HuH-7 (cell line): ENCODE results near the gene XRRA1.
"Not testable (repeated sequence)": the region's sequence is repeated elsewhere in the genome, so short reads cannot be mapped to it uniquely, and the experiment has no call there.

Experiments used
- DNase-seq: peaks from one replicate; pipeline ENCODE4 v3.0.0; 2011; ENCODE audit warnings: low spot score

Gene XRRA1

DNA sequence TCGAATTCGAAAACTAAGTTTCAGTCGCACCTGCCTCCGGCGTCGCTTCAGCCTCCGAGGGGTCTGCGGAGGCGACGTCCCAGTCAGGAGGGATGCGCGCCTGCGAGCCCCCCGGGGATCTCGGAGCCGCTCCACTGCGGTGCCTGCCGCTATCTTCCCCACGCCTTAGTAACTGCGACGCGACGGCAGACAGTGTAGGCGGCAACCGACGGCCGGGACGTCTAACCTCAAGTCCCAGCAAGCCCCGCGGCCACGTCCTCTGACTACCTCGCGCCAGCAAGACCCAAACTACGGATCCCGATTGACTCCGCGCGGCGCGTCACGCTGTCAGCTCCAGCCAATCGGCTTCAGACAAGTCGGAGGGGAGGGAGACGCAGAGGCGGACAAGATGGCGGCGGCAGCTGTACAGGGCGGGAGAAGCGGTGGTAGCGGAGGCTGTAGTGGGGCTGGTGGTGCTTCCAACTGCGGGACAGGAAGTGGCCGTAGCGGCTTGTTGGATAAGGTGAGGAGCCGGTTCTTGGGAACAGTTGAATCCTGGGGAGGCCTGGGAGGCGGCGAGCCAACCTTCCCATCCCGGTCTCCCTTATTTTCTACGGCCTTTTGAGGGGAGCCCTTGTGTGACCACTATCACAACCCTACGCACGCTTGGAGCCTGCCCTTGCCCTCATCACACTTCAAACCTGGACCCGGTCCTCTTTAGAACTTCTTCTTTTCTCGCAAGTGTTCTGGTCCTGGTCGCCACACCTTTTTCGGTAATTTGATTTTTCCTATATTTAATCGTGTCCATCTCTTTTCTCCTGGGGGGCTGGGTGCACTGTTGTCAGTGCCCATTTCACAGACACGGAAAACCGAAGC lies at the start of gene XRRA1, which contains the start of gene SPCS2:
Gene XRRA1 (minus strand): TSS at position 194 of the 855 bp plus-strand sequence. CDS start 8,213 bp downstream, outside the sequence.
Gene SPCS2 (plus strand): TSS at position 369 of the 855 bp plus-strand sequence. CDS start 20 bp downstream, at position 389.
- DNase-seq, result peak; percentile 88

DNA sequence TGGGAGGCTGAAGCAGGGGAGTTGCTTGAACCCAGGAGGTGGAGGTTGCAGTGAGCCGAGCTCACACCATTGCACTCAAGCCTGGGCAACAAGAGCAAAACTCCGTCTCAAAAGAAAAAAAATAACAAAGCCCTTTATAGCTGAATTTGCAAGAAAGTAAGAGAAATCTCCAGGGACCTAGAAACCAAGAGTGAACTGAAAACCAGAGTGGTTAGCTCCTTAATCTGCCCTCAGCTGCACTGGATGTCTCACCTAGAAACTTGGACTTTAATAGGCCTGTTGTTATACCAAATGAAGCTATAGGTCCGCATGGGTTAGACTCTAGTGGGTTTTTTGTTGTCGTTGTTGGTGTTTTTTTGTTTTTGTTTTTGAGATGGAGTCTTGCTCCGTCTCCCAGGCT lies 44.0 kb upstream of the XRRA1 start:
- DNase-seq, result no peak

DNA sequence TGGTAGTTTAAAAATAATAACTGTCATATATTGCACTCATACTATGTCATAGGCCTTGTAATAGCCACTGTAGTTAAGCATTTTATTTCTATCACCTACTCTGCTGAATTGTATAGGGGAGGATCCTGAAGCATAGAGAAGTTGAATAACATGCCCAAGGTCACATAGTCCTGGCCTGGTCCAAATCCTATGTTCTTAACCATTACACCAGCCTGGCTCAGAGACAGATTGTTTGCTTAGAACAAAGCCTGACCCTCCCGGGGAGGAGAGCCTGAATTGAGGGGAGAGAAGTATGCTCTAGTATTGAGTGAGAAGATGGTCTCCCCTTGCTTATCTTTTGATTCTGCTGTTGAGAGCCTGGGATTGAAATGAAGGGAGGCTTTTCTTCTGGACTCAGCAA lies 42.0 kb upstream of the XRRA1 start:
- no peak for DNase-seq

DNA sequence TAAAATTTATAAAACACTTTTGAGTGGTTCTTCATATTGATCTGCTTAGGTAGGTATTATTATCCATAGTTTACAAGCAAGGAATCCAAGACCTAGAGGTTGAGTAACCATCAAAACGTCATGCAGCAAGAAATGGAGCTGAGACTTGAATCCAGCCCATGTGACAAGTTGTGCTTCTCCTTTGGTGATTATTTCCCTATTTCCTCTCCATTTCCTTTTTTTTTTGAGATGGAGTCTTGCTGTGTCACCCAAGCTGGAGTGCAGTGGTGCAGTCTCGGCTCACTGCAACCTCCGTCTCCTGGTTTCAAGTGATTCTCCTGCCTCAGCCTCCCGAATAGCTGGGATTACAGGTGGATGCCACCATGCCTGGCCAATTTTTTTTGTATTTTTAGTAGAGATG lies 41.3 kb upstream of the XRRA1 start:
- DNase-seq, result not testable (repeated sequence)

DNA sequence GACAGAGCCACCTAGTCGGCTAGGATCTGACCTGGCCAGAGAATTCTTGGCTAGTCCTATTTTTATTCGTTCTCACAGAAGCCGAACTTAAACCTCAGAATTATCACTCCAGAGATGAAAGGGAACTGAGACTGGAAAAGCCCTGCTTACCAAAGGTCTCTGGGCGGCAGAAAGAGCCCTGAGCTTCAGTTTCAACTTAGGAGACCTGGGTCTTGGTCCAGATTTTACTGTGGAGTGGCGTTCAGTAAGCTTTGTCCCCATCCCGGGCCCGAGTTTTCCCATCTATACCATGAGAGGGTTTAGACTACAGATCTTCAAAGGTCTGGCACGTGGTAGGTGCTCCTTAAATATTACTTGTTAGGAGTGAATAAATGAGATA lies 40.4 kb upstream of the XRRA1 start:
- no peak for DNase-seq

- DNase-seq, result peak; percentile 71
Observed at GRCh38 chr11:74988541-74989259, 39.8 kb upstream of the XRRA1 start, which contains the start of gene NEU3. TSS of gene NEU3 (plus strand) at chr11:74988933. CDS start at chr11:74989061, 128 bp downstream.

DNA sequence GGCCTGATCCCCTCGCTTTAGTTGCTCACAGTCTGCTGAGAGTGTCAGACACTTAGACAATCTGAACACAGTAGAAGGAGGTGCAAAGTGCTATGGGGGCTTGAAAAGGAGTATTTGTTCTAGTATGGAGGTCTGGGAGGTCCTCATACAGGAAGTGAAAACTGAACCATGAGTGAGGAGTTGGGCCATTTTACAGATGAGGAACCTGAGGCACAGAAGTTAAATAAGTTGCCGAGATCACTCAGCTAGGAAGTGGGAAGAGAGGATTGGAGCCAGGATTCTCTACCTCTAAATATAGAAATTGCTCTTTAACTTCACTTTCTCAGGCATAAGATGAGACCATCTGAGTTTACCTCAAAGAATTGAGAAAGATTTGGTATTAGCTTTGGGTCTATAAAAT lies 35.8 kb upstream of the XRRA1 start:
- no peak for DNase-seq

DNA sequence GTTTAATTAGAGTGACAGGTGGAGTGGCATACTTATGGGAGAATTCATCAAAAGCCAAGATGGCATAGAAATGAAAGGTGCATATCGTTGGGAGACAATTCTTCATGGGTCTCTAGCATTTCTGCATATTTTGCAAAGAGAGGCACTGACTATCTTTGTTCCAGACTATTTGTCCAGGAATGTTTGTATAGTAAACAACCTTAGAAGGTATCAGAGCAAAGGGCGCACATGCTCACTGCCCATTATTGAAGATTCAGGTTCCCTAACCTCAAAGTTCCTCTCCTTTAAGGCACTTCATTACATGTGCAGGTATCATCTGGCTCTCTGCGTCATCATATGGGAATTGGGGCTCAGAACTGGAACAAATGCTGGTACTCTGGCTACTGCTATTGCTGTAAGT lies 35.2 kb upstream of the XRRA1 start:
- no peak for DNase-seq

GRCh38 chr11:74981888-74982287 lies 33.0 kb upstream of the XRRA1 start:
- DNase-seq, result no peak

DNA sequence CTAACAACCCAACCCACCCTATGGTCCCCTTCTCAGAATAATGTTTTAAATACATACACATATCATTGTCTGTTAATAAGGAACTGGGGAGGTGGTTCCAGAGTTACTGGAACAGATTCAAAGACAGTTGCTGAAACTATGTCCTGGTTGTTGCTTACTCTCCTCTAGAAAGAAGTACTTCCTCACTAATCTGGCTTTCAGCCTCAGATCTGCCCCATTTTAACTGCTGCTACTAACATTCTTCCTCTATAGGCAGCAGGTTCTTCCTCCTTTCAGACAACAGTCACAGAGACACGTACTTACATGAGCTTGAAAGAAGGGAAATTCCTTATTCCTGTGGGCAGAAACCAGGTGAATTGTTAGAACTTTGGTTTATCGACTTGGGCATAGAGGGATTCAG lies 31.7 kb upstream of the XRRA1 start:
- DNase-seq, result no peak

- no peak for DNase-seq
Observed at GRCh38 chr11:74978041-74978440, 29.1 kb upstream of the XRRA1 start.

DNA sequence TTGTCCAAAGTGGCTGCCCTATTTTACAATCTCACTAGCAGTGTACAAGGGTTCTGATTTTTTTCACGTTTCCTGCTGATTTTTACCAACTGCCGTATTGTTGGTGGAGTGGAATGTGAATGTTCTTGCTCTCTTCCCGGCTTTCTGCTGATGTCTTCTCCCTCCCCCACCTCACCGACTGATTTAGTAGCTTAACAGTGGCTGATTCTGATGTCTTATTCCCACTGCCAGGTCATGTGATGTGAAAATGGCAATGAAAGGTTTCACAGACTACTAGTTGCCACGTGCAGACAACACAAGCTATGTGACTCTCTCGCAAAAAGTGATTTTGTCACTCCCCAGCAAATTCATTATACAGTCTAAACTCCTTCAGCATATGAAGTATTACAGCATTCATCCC lies 22.5 kb upstream of the XRRA1 start:
- DNase-seq, result no peak

DNA sequence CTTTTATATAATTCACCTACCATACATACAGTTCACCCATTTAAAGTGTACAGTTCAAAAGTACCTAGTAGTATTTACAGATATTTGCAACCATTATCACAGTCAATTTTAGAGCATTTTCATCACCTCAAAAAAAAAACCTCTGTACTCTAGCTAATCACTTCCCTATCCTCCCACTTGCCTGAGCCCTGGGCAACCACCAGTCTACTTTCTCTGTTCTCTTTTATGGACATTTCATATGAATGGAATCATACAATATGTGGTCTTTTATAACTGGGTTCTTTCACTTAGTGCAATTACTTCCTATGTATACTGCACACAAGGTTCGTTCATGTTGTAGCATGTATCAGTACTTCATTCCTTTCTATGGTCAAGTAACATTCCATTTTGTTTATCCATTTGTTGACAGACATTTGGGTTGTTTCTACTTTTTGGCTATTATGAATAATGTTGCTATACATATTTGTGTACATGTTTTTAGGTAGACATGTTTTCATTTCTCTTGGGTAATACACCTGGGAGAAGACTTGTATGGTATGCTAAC lies 22.0 kb upstream of the XRRA1 start:
- no peak for DNase-seq

GRCh38 chr11:74966651-74967050 lies 17.8 kb upstream of the XRRA1 start:
- no peak for DNase-seq

DNA sequence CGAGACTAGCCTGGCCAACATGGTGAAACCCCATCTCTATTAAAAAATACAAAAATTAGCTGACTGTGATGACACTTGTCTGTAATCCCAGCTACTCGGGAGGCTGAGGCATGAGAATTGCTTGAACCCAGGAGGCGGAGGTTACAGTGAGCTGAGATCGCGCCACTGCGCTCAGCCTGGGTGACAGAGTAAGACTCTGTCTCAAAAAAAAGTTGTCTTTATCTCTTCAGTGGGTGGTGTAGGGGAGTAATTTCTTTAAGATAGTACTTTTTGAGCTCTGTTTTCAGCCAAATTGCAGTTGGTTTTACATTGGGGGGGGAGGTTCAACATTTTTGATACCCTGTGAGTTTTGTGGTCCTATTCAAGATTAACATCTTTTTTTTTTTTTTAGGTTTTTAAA lies 11.2 kb upstream of the XRRA1 start:
- not testable (repeated sequence) for DNase-seq

GRCh38 chr11:74957937-74958629 lies 9.2 kb upstream of the XRRA1 start:
- DNase-seq, result no peak

DNA sequence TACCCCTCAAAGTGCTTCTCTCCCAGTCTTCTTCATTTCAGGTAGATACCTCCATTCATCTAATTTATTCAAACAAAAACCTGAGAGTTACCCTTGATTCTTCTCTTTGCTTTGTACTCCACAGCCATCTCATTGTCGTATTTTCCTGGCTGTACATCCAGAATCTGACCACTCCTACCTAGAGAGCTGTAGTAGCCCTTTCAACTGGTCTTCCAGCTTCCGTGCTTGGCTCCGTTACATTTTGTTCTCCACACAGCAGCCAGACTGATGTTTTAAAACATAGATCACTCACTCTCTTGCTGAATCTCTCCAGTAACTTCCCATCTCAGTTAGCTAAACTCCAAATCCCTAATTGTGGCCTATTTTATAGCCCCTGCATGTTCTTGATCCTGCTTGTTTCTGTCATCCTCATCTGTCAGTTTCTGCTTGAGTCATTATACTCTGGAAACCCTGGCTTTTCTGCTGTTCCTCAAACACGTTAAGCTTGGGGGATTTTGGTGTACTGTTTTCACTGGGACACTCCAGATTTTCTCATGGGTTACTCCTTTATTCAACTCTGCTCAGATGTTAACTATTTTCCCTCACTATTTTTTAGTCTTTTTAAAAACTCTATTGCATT lies 7.6 kb upstream of the XRRA1 start:
- DNase-seq, result no peak

GRCh38 chr11:74954199-74954598 lies 5.3 kb upstream of the XRRA1 start:
- no peak for DNase-seq

GRCh38 chr11:74953451-74953850 lies 4.6 kb upstream of the XRRA1 start:
- no peak for DNase-seq

DNA sequence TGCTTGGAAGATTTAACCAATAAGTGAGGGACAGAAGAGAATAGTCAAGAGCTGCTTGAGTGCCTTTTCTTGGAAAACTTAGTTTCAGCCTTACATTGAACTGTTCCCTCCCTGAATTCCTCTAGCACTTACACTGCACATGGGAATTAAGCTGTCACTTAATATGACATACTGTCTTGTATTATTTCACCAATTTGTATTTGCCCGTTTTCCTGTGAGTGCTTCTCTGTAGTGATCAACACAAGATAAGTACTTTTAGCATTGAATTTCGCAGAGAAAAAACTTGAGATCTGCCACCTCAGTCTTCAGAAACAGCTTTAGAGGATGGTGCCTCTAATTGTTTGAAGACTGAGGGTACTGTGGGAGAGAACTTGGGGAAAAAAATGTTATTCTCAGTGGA lies 3.9 kb upstream of the XRRA1 start:
- no peak for DNase-seq

DNA sequence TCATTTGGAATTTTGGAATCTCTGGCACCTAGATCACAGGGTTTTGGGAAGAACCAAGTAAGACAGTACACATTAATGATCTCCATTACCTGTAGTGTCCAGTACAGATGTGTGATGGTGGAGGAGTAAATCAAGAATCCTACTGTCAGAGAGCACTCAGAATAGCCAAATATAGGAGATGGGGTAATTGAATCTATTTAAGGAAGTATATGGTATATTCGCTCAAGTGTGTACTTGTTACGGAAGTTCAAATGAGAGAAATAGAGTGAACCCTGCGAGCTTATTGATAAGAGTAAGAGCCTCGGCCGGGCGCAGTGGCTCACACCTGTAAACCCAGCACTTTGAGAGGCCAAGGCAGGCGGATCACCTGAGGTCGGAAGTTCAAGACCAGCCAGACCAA lies 2.3 kb upstream of the XRRA1 start:
- DNase-seq, result no peak
